NCI-H2227 (cell line): ENCODE measurements around the gene GLS.
"Not testable (repeated sequence)": the region's sequence is repeated elsewhere in the genome, so short reads cannot be mapped to it uniquely, and the experiment has no call there.

Experiments used
- DNase-seq: peaks from one replicate; lab custom pipeline; 2025; ENCODE audit not compliant: unreplicated experiment; lab: John Stamatoyannopoulos, UW

The GLS gene

GRCh38 chr2:190882856-190883582 lies 2.4 kb downstream of the GLS start:
- DNase-seq, result no peak

DNA sequence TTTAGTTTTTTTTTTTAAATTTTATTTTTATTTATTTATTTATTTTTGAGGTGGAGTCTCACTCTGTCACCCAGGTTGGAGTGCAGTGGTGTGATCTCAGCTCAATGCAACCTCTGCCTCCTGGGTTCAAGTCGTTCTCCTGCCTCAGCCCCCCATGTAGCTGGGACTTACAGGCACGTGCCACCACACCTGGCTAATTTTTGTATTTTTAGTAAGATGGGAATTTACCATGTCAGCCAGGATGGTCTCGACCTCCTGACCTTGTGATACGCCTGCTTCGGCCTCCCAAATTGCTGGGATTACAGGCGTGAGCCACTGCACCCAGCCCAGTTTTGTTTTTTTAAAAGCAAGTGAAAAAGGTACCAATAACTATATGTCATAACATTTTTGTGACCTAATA lies 5.2 kb downstream of the GLS start:
- DNase-seq, result not testable (repeated sequence)

- DNase-seq, result no peak
Measured at GRCh38 chr2:190887089-190887488, 6.5 kb downstream of the GLS start.

GRCh38 chr2:190888449-190888848 lies 7.8 kb downstream of the GLS start:
- no peak for DNase-seq

DNA sequence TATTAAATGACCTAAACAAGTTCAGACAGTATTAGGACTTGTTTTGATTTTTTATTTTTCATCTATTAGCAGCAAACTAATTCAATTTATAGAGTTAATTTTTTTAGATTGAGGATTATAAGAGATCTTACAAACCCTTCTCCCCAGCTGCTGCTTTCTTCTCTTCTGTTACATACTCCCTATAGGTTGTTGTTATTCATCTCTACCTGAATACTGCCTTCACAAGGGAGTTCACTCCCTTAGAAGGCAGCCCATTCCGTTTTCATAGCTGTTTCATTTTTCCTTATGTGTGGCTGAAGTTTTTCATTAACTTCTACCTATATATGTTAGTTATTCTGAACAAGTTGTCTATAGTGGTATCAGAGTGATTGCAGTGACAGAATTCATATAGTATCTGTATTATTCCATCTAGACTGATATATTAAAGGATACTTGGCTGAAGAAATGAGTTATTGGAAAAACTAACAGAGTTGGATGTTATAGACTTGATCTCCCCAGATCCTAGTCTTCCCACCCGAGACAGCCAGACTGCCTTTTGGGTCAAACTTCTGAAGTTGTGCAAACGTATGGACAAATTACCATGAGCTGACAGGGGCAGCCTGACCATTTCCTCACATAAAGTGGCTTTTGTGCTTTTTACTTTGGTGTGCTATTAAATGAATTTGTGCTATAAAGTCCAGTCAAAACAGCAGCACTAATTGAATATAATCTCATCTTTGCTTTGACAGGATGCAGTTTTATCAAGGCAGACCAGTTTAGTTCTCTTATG lies 8.7 kb downstream of the GLS start:
- DNase-seq, result no peak

GRCh38 chr2:190891372-190891771 lies 10.8 kb downstream of the GLS start:
- DNase-seq, result no peak

- no peak for DNase-seq
Measured at GRCh38 chr2:190891889-190892288, 11.3 kb downstream of the GLS start.

- DNase-seq, result no peak
Measured at GRCh38 chr2:190893157-190893556, 12.5 kb downstream of the GLS start.

DNA sequence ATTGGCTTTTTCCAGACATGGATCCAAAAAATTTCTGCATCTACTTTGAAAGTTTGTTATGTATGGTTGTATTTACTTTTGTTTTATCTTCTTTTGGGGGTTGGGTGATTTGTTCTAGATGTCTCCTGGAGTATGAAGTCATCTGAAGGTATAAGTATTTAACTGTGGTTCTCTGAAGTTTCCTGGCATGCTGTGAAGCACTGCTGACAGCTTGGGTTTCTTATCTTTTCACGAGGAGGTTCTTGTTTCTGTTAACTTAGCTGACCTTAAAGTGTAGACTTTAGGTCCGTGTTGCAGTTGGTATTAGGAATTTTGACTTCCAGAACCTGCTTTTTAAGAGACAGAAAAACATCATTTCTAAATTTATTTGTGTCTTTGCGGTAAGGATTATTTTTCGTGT lies 15.9 kb downstream of the GLS start:
- DNase-seq, result no peak

- no peak for DNase-seq
Measured at GRCh38 chr2:190903693-190904450, 23.3 kb downstream of the GLS start.

- DNase-seq, result no peak
Measured at GRCh38 chr2:190904640-190905261, 24.1 kb downstream of the GLS start.

DNA sequence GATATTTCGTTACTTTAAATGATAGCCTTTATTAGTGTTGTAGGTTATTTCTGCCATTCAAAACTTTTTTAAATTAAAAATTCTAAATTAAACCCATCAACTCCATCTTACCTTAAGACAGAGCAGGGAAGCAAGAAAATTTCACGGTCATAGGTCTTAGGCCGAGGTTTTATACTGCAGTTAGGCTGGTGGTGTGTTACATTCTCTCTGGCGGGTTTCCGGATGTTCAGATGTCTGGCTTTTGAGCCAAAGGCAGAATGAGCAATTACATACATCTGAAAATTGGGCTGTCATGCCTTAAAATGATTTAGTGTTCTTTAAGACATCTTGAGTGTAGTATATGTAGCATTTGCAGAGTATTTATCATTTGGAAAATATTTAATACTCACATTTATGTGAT lies 27.9 kb downstream of the GLS start:
- no peak for DNase-seq

GRCh38 chr2:190909680-190910079 lies 29.1 kb downstream of the GLS start:
- no peak for DNase-seq

DNA sequence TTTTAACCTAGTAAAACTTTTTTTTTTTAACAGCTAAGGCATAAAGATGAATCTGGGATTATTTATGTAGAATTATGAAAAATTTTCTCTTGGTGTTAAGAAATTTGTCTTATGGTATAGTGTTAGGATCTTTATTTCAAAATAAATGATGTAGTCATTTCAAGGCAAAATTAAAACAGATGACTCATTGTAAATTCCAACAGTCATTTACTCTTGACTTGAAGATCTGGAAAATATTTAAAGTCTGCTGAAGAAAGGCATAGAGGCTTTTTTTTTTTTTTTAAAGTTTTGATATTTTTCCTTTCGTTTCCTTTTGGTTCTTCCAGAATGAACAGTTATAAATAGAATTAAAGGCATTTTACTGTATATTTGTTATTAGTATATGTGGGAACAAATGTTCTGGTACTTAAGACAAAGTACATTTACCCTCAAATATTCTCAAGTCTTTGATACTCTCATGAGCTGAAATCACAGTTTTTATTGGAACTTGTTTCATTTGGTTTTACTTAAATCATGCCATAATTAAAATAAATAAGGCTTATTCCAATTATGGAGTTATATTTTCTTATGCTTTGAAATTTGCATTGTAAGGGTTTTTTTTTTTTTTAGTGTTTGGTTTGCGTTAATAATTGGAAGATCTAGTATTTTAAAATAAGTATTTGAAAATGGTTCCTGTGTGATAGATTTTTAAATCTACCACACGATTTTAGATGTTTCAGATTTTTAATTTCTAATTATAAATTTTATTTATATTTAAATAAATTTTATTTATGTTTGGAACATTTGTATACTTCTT lies 29.9 kb downstream of the GLS start:
- no peak for DNase-seq

- DNase-seq, result no peak
Measured at GRCh38 chr2:190911813-190912212, 31.2 kb downstream of the GLS start.

DNA sequence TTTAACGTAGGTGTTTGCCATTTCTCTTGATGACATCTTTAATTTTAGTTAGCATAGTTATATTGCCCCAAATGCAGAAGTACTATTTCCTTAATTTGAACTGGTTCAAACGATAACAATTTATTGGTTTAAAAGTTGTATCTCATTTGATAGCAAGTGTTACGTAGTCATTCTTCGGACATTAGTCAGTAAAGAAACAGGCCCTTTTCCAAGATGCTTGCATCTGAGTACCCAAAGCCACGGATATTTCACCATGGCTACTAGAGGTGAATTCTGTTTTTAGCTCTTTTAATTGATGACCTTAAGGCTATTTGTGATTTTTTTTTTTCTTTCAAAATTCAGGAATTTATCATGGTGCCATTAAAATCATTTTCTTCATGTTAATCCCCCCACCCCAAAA lies 32.1 kb downstream of the GLS start:
- DNase-seq, result no peak

DNA sequence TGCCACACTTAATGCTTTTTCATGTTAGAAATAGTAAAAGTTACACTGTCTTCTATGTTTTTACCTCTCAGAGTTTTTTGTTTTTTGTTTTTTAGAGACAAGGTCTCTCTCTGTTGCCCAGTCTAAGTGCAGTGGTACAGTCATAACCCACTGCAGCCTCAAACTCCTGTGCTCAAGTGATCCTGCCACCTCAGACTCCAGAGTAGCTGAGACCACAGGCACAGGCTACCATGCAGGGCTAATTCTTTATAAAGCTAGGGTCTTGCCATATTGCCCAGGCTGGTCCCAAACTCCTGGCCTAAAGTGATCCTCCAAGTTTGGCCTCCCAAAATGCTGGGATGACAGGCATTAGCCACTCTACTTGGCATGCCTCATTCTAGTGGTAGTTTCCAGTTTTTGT lies 33.1 kb downstream of the GLS start:
- DNase-seq, result no peak

- no peak for DNase-seq
Measured at GRCh38 chr2:190916829-190917228, 36.2 kb downstream of the GLS start.

DNA sequence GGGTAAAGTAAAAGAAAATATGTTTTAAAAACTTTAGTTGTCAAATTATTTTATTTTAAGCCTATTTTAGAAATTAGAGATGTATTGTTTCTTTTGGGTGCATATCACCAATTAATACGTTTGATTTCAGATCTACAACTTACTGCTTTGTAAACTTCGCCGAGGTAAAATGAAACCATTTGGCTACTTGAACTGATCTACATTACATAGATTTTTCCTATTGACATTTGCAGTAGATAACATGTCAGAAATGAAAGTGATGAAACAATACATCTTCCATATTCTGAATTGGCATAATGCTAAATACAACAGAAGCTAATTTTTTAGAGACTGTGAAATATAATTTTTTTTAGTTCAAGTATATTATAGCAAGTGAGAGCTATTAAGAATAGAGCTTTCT lies 39.5 kb downstream of the GLS start:
- DNase-seq, result no peak

DNA sequence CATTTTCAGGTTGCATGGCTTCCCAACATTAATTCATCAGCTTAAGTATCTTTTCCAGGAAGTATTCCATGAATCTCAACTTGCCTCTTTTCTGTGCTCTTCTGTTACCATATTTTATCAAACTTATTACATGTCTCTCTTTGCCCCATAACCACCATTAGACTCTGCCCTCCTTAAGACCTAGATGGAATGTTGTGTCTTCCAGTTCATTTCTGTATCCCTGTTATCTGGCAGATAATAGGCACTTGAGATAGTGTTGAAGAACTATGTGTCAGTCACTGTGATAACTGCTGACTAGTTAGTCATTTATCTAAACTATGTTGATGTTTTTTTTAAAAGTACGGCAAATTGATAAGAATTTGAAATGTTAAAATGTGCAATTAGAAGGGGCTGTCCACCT lies 41.8 kb downstream of the GLS start:
- DNase-seq, result no peak

DNA sequence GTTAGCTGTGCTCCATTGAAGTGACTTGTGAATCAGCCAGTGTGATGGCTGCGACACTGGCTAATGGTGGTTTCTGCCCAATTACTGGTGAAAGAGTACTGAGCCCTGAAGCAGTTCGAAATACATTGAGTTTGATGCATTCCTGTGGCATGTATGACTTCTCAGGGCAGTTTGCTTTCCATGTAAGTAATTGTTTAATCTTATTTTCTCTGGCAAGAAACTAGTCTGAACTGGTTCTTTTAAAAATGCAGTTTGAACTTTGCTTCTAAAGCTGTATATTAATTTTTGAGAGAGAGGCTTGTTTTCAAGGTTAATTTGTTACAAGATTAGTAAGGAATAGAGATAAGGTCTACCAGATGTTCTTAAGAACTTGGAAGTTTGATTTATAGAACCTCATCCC lies 46.7 kb downstream of the GLS start:
- DNase-seq, result no peak
